GM10248 (cell line): ENCODE results near the gene HERC2.

ENCODE experiments used
- CTCF ChIA-PET: fragments of 300-600 bp; sonication (Branson Sonifier 250); formaldehyde crosslinking; extraction: SDS; loops from one replicate; lab custom pipeline; 2021; ENCODE audit warnings: antibody characterized with exemption; lab: Yijun Ruan, JAX
- POLR2A ChIA-PET: fragments of 350-650 bp; sonication (Branson Sonifier 250); formaldehyde crosslinking; extraction: SDS; loops from one replicate; lab custom pipeline; 2020; ENCODE audit warnings: antibody characterized with exemption; lab: Yijun Ruan, JAX
- DNase-seq: peaks from one replicate; pipeline ENCODE4 v3.0.0; 2012; ENCODE audit errors: extremely low spot score
- TF ChIP-seq, protein P1 (sequence below): IDR thresholded peaks from 2 replicates; pipeline ENCODE4 v1.5.1; 2012; ENCODE audit warnings: mild to moderate bottlenecking, low read depth; ENCODE audit errors: extremely low read depth, missing control alignments, control extremely low read depth

Gene HERC2

DNA sequence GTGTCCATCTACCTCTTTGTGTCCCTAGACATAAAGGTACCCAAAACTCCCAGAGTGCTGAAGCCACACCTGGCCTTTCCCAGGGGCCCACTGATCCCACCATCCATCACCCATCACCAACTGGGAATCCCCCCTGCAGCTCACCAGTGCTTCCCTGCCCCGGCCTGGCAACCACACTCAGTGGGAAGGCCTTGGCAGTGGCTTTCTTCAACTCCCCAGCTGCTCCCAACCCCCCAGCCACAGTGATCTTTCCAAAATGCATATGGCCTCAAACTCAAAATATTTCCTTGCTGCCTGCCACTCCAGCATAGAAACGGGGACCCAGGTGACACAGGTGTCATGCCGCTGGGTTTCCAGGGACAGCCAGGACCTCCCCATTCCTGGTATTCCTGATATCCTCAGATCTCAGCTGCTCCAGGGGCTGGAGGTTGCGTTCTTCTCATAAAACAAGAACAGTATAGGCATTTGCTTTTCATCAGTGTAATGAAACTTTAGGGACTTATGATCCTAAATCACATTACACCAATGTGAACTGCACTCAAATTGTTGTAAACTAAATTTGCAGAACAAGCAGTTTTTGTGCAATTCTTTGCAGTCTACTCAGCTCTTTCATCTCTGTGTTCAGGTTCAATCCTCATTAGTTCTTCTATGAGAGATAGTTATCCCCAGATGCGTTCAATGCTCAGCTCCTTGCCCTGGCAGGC, 224.2 kb downstream of the HERC2 start:
- DNase-seq = no peak
- ChIA-PET POLR2A (no interaction called here), CTCF (interaction anchor here (2.0 kb wide), 1 partner anchor 13 kb away, joined by 5 read pairs; no protein-coding TSS in a partner anchor)
- TF ChIP-seq, protein P1, sequence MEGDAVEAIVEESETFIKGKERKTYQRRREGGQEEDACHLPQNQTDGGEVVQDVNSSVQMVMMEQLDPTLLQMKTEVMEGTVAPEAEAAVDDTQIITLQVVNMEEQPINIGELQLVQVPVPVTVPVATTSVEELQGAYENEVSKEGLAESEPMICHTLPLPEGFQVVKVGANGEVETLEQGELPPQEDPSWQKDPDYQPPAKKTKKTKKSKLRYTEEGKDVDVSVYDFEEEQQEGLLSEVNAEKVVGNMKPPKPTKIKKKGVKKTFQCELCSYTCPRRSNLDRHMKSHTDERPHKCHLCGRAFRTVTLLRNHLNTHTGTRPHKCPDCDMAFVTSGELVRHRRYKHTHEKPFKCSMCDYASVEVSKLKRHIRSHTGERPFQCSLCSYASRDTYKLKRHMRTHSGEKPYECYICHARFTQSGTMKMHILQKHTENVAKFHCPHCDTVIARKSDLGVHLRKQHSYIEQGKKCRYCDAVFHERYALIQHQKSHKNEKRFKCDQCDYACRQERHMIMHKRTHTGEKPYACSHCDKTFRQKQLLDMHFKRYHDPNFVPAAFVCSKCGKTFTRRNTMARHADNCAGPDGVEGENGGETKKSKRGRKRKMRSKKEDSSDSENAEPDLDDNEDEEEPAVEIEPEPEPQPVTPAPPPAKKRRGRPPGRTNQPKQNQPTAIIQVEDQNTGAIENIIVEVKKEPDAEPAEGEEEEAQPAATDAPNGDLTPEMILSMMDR = no peak

DNA sequence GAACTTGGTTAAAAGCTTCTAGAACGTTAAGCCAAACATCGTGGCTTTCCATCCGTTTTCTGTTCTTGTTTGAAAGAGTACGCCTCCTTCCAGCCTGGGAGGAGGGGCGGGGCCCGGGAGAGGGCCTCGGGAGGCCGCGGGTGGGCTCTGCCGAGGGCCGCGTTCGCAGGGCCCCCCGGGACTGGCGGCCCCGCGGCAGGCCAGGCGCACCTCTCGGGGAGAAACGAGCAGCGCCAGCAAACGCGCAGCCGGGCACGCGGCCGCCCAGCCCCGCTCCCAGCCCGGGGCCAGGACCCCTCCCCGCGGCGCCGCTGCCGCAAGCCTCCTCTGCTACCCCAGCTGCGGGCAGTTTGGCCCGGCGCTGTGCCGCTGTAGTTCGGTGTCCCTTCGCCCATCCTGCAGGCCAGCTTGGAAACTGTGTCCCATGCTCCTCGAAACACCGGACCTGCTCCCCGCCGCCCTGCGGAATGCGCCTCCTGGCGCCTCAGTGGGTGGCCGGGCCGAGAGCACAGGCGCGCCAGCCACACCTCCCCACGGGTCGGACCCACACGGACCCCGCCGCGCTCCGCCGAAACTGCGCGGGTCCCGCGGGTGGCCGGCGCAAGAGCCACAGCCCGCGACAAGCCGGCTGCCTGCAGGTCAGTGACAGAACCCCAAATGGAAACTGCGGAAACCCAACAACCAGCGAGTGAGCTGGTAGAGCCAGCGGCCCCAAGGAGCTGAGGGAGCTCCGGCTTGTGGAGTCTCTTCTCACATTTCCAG, 225.1 kb downstream of the HERC2 start:
- no peak for DNase-seq
- TF ChIP-seq, protein P1 = no peak
- ChIA-PET CTCF (interaction anchor here (1.6 kb wide), 1 partner anchor 12 kb away, joined by 5 read pairs; no protein-coding TSS in a partner anchor), POLR2A (no interaction called here)

DNA sequence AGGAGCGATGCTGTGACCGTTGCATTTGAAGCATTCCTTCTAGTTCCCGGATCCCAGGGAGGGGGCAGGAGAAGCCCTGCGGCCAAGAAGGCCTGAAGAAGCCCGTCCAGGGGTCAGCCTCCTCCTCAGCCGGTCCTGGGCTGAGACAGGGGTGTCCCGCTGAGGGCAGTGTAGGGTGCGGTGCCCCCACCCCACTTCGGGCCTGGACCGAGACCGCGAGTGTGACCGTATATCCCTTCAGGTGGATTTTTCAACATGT, 225.6 kb downstream of the HERC2 start:
- CTCF ChIA-PET = interaction anchor here (1.6 kb wide), 1 partner anchor 11 kb away, joined by 5 read pairs; no protein-coding TSS in a partner anchor
- TF ChIP-seq, protein P1 = no peak
- DNase-seq = no peak
- POLR2A ChIA-PET = no interaction called here

DNA sequence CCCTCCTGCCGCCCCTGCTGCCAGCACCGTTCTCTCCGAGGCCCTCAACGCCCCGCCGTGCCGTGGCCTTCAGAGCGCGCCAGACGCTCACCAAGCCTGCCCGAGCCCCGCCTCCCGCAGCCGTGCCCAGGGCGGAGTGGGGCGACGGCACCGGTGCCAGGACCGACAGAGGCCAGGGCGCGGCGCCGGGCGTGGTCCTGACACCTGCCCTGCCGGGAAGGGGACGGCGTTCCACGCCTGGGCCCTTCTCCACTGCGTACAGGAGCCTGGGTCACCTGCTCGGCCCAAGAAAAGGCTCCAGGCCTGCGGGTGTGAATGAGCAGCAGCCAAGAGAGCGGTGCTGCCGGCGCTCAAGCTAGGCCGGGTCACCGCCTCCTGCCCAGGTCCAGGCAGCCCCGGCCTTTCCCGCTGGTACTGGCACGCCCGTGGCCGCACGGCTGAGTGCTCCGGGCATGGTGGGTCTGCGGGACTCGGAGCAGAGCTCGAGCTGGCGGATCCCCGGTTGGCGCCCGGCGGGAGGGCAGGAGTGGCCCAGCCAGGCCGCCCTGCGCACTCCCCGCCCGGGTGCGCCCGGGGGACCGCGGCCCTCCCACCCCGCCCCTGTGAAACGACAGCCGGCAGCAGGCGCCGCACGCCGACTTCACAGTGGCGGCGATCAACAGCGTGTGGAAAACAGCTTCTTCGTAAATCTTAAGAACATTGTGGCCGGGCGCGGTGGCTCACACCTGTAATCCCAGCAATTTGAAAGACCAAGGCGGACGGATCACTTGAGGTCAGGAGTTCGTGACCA, 227.1 kb downstream of the HERC2 start:
- ChIA-PET POLR2A (no interaction called here), CTCF (no interaction called here)
- DNase-seq = no peak
- TF ChIP-seq, protein P1 = no peak

DNA sequence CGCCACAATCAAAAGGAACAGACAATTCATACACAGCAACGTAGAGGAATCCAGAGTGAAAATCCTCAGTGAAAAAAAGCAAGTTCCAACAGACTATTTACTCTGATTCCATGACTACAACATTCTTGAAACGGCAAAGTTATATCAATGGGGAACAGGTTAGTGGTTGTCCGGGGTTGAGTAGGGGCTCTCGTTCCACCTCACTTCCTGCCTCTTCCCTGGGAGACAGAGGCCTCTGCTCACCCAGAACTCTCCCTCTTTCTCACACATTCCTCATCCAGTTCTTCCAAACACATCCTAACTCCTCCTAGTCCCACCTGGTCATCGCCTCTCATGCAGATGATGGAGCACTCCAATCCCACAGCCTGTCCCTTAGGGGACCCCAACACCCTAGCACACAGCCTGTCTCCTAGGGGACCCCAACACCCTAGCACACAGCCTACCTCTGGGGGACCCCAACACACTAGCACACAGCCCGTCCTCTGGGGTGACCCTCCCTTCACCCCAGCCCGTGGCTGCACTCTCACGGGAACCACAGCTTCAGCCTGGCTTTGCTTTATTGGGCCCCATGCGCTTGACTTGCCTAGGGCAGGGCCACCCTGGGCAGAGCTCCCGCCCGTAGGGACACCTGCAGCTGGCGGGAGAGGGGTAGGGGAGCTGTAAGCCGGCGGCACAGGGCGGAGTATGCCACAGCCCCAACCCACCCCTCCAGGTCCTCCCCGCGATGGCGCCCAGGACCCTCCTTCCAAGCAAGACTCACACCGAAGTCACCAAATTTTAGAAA, 228.0 kb downstream of the HERC2 start:
- DNase-seq = no peak
- TF ChIP-seq, protein P1 = no peak
- CTCF ChIA-PET = no interaction called here

DNA sequence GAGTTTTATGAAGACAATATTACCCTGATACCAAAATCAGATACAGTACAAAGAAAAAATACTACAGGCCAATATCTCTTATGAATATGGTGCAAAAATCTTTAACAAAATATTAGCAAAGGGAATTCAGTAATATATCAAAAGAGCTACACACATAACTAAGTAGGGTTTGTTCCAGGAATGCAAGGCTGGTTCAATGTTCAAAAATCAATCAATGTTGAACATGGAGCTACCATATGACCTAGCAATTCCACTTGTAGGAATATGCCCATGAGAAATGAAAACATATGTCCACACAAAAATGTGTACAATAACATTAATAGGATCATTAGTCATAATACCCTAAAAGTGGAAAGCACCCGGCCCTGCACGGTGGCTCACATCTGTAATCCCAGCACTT, 230.7 kb downstream of the HERC2 start:
- ChIA-PET POLR2A (no interaction called here), CTCF (no interaction called here)
- no peak for DNase-seq
- TF ChIP-seq, protein P1 = no peak

More for the DNA sequence above, 228.0 kb downstream of the HERC2 start:
- POLR2A ChIA-PET = no interaction called here
